HEK293 (cell line): ENCODE results near the gene MLNR.

Source experiments
- CTCF ChIP-seq: fragments of 450-650 bp; formaldehyde crosslinking; IDR thresholded peaks from 2 replicates; pipeline ENCODE4 v1.5.1; 2016; ENCODE audit warnings: missing biosample characterization, missing genetic modification characterization
- TCF7L2 ChIP-seq: IDR thresholded peaks from 2 replicates; pipeline ENCODE4 v1.6.1; 2011; ENCODE audit warnings: low read depth, mild to moderate bottlenecking, inconsistent platforms, low read length, moderate library complexity, borderline replicate concordance
- ZFP41 ChIP-seq: fragments of 450-650 bp; formaldehyde crosslinking; IDR thresholded peaks from 2 replicates; pipeline ENCODE4 v1.5.1; 2016; ENCODE audit warnings: missing biosample characterization, missing genetic modification characterization, borderline replicate concordance
- ZNF211 ChIP-seq: fragments of 450-650 bp; formaldehyde crosslinking; IDR thresholded peaks from 2 replicates; pipeline ENCODE4 v1.5.1; 2016; ENCODE audit warnings: low read depth, missing biosample characterization, missing genetic modification characterization
- ZNF23 ChIP-seq: fragments of 450-650 bp; formaldehyde crosslinking; IDR thresholded peaks from 2 replicates; pipeline ENCODE4 v1.5.1; 2016; ENCODE audit warnings: missing biosample characterization, missing genetic modification characterization, borderline replicate concordance
- ZNF24 ChIP-seq: fragments of 450-650 bp; formaldehyde crosslinking; IDR thresholded peaks from 2 replicates; pipeline ENCODE4 v1.5.1; 2016; ENCODE audit warnings: missing biosample characterization, missing genetic modification characterization
- ZNF423 ChIP-seq: fragments of 450-650 bp; formaldehyde crosslinking; IDR thresholded peaks from 2 replicates; pipeline ENCODE4 v1.5.1; 2016; ENCODE audit warnings: missing biosample characterization, missing genetic modification characterization
- ZNF433 ChIP-seq: fragments of 450-650 bp; formaldehyde crosslinking; IDR thresholded peaks from 2 replicates; pipeline ENCODE4 v1.5.1; 2016; ENCODE audit warnings: missing biosample characterization, missing genetic modification characterization, low read depth

GRCh38 chr13:49245101-49245500 lies 25.0 kb downstream of the MLNR start:
- TF ChIP-seq ZNF211 (no peak), CTCF (tag by site-specific recombination) (no peak), TCF7L2 (no peak), ZNF23 (tag by site-specific recombination) (no peak), ZNF433 (tag by site-specific recombination) (no peak), ZFP41 (tag by site-specific recombination) (no peak), ZNF24 (no peak), ZNF423 (tag by site-specific recombination) (no peak)
